ENCODE data around the gene EFNB2.

Gene EFNB2

DNA sequence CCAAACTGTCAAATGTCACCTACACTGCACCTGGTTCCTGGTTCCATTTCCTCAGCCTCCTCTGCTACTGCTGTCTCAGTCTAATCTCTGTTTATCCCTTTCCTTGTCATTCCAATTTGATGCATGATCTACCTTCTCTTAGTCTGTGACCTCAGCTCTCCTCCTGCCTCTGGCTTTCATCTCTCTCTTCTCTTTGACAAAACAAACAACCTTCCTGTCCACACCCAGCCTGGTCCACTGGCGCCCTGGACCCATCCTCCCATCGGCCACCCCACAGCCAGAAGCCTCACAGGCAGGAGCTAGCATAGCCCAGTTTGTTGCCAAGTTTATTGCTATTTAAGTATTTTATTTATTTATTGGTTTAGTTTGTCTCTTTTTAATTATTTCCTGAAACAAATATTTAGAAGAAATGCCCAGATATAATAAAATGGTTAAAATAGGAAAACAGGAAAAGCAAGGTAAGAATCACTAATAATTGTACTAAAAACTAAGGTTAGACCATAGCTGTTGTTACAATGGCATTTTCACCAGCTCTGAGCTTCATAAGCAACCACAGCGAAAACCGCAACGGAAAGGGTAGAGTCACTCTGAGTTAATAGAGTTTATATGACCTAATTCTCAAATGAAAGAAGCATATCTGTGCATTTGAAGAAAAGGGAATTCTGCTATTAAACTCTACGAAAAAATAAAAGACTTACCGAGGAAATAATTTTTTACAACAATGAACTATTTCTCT lies 68.6 kb downstream of the EFNB2 start:
- H3K27ac Mint-ChIP-seq = no peak overlapping the region
- H3K9me3 Mint-ChIP-seq = no peaks in the 10 kb centered on the region
- H3K27me3 Mint-ChIP-seq = peaks cover 8% of the 10 kb centered on the region
- no peak overlapping the region for H3K4me3 Mint-ChIP-seq
- peaks cover 3% of the 10 kb centered on the region for H3K4me1 Mint-ChIP-seq
- no peak for ATAC-seq (ENCODE audit: low read depth)
- H3K36me3 Mint-ChIP-seq = peaks cover 1% of the 10 kb centered on the region
- no peak for DNase-seq (ENCODE audit: low spot score in 2 of 2)

DNA sequence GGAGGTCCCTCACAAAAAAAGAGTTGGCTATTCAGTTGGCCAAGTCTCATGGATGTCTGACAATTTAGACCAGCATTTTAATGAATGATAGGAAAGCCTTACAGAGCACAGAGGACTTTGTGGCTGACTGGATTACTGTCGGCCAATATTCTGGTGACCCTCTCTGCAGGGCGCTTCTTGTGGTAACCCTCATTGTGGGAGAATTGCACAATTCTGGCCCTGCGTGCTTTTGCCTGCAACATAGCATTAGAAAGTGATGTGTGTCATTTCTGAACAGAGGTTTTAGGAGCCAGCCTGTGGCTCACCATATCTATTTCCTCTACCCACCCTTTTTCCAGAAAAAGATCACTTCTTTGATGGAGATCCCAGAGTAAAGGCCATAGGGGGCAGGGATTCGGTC lies 71.4 kb downstream of the EFNB2 start:
- Mint-ChIP-seq H3K4me1 (no peaks in the 10 kb centered on the region), H3K36me3 (peaks cover 1% of the 10 kb centered on the region), H3K27ac (no peak overlapping the region), H3K4me3 (no peak overlapping the region), H3K9me3 (no peaks in the 10 kb centered on the region), H3K27me3 (peaks cover 5% of the 10 kb centered on the region)
- ATAC-seq (ENCODE audit: low read depth) = no peak
- no peak for DNase-seq (ENCODE audit: low spot score in 2 of 2)

DNA sequence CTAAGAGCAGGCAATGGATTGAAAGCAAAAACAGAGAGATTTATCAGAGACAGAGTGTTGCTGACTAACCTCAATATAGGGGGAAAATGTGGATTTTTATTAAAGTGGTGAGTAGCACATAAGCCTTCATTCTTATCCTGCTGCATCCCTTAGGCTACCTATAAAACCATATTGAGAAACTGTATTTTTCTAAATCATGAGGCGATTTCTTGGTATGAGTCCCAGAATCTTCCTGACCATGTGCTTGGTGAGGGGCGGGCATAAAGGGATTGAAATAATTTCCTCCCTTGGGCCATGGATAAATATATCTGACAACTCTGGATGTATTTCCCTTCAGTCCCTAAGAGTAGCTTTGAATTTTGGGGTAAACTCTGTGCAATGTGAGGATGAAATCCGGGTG lies 72.8 kb downstream of the EFNB2 start:
- no peak for DNase-seq (ENCODE audit: low spot score in 2 of 2)
- H3K4me1 Mint-ChIP-seq = no peaks in the 10 kb centered on the region

DNA sequence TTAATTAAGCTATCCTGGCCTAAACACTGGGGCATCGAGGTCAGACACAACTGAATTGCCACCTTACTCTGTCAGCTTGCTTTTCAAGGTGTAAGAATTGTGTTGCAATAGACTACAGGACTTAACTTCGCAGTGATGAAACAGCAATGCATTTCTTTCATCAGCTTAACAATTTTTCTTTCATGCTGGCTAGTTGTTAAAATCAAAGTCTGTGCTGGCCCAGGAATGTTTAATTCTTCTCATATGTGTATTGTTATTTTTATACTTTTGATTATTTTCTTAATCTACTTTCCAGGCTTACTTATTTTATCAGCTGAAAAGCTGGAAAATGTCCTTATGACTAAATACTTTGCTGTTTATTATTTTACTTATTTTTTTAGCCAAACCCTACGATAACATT lies 79.7 kb downstream of the EFNB2 start:
- Mint-ChIP-seq H3K27me3 (peaks cover 16% of the 10 kb centered on the region), H3K27ac (no peak overlapping the region), H3K9me3 (peaks cover 1% of the 10 kb centered on the region), H3K4me1 (no peaks in the 10 kb centered on the region), H3K4me3 (no peak overlapping the region), H3K36me3 (no peaks in the 10 kb centered on the region)
- ATAC-seq (ENCODE audit: low read depth) (no peak), DNase-seq (ENCODE audit: low spot score in 2 of 2) (no peak)

More for the DNA sequence above, 72.8 kb downstream of the EFNB2 start:
- Mint-ChIP-seq H3K9me3 (peaks cover 1% of the 10 kb centered on the region), H3K36me3 (peaks cover 1% of the 10 kb centered on the region), H3K4me3 (no peak overlapping the region), H3K27me3 (peaks cover 10% of the 10 kb centered on the region), H3K27ac (no peak overlapping the region)
- no peak for ATAC-seq (ENCODE audit: low read depth)

DNA sequence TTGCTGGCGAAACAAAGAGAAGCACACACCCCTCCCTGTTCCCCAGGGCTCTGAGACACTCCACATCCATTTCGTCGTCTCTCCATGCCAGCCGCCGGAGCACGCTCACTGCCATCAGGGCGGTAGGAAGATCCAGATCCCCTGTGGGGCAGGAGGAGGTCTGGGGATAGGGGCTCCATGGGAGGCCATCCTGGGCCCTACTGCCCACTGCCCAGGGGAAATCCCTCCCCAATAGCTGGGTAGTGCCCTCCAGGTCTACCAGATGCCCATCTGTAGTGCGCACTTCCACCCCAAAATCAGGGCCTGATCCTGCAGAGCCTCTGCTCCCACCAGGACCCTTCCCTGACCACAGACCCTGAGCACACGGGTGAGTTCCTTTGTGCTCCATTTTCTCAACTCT lies 80.3 kb downstream of the EFNB2 start:
- DNase-seq (ENCODE audit: low spot score in 2 of 2) (no peak), ATAC-seq (ENCODE audit: low read depth) (no peak)
- H3K27ac Mint-ChIP-seq = no peak overlapping the region
- peaks cover 16% of the 10 kb centered on the region for H3K27me3 Mint-ChIP-seq
- H3K36me3 Mint-ChIP-seq = no peaks in the 10 kb centered on the region
- H3K4me3 Mint-ChIP-seq = no peak overlapping the region
- peaks cover 1% of the 10 kb centered on the region for H3K9me3 Mint-ChIP-seq
- no peaks in the 10 kb centered on the region for H3K4me1 Mint-ChIP-seq

DNA sequence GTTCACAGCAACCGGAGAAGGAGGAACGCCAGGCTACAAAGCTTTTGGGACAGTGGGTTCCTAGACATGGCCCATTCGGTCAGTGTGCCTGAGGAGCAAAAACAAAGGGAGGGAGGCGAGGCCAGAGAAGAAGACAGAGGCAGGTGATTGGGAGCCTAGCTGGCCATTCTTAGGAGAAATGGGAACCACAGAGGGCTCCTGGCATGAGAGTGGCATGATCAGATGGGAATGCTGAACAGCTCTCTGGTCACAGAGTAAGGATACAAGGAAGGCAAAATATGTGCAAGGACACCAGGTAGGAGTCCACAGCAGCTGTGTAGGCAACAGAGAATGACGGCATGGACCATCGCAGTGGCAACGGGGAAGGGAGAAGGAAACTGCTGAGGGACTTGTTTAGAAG lies 82.4 kb downstream of the EFNB2 start:
- H3K27me3 Mint-ChIP-seq = peaks cover 10% of the 10 kb centered on the region
- no peak overlapping the region for H3K4me3 Mint-ChIP-seq
- H3K4me1 Mint-ChIP-seq = no peaks in the 10 kb centered on the region
- no peak overlapping the region for H3K27ac Mint-ChIP-seq
- DNase-seq (ENCODE audit: low spot score in 2 of 2) (no peak), ATAC-seq (ENCODE audit: low read depth) (no peak)
- H3K36me3 Mint-ChIP-seq = no peaks in the 10 kb centered on the region
- no peaks in the 10 kb centered on the region for H3K9me3 Mint-ChIP-seq

DNA sequence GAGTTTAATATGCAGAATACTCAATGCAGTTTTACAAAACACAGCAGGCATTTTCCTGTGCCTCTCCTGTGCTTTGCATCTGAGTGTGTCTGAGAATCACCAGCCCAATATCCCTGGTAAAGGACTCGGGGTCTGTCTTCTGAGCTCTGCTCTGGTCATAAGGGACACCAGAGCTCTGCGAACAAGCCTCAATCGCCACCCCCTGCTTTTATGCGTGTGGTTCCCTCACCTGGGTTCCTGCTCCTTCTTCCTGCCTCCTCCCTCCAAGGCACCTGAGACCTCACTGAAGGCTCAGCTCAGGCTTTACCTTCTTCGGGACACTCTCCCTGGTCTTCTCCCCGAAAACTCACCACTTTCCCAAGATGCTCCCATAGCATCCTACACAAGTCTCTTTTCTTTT lies 84.5 kb downstream of the EFNB2 start:
- ATAC-seq (ENCODE audit: low read depth) = no peak
- H3K27ac Mint-ChIP-seq = no peak overlapping the region
- no peak overlapping the region for H3K4me3 Mint-ChIP-seq

DNA sequence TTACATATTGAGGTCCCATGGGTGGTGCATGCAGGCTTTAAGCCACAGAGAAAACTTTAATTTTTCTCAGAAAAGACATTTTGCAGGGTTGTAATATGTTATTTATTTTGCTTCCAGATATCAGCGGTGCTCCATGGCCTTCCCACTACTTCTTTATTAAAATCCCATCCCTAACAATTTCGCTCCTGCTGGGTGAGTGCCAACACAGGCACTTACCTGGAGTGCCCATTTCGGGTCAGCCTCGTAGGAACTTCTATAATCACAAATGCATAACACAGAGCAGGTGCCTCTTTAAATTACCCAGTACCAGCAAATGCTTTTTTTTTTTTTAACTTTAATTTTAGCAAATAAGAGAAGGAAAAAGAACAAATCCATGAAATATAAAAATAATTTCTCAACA lies 86.4 kb downstream of the EFNB2 start:
- Mint-ChIP-seq H3K9me3 (no peaks in the 10 kb centered on the region), H3K4me3 (no peak overlapping the region), H3K27me3 (peaks cover 14% of the 10 kb centered on the region), H3K4me1 (no peaks in the 10 kb centered on the region), H3K36me3 (no peaks in the 10 kb centered on the region), H3K27ac (no peak overlapping the region)
- ATAC-seq (ENCODE audit: low read depth) (no peak), DNase-seq (ENCODE audit: low spot score in 2 of 2) (no peak)

More for the DNA sequence above, 84.5 kb downstream of the EFNB2 start:
- DNase-seq (ENCODE audit: low spot score in 2 of 2) = no peak
- H3K9me3 Mint-ChIP-seq = no peaks in the 10 kb centered on the region
- no peaks in the 10 kb centered on the region for H3K36me3 Mint-ChIP-seq
- H3K27me3 Mint-ChIP-seq = peaks cover 14% of the 10 kb centered on the region
- H3K4me1 Mint-ChIP-seq = no peaks in the 10 kb centered on the region

DNA sequence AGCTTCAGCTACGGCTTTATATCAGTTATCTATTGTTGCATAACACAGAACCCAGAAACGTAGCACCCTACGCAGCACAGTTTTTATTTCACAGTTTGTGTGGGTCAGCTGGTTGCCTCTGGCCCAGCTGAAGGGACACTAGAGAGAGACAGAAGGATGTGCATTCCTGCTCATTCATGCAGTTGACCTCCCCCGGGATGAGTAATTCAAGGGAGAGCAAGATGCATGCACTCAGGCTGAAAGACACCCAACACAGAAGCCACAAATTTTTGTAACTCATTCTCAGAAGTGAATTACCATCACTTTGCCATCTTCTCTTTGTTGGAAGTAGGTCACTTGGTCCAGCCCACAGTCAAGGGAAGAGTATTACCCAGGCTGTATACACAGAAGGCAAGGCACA lies 89.5 kb downstream of the EFNB2 start:
- Mint-ChIP-seq H3K36me3 (no peaks in the 10 kb centered on the region), H3K4me1 (no peaks in the 10 kb centered on the region), H3K27me3 (peaks cover 5% of the 10 kb centered on the region), H3K4me3 (no peak overlapping the region), H3K9me3 (no peaks in the 10 kb centered on the region), H3K27ac (no peak overlapping the region)
- DNase-seq (ENCODE audit: low spot score in 2 of 2) (no peak), ATAC-seq (ENCODE audit: low read depth) (no peak)

DNA sequence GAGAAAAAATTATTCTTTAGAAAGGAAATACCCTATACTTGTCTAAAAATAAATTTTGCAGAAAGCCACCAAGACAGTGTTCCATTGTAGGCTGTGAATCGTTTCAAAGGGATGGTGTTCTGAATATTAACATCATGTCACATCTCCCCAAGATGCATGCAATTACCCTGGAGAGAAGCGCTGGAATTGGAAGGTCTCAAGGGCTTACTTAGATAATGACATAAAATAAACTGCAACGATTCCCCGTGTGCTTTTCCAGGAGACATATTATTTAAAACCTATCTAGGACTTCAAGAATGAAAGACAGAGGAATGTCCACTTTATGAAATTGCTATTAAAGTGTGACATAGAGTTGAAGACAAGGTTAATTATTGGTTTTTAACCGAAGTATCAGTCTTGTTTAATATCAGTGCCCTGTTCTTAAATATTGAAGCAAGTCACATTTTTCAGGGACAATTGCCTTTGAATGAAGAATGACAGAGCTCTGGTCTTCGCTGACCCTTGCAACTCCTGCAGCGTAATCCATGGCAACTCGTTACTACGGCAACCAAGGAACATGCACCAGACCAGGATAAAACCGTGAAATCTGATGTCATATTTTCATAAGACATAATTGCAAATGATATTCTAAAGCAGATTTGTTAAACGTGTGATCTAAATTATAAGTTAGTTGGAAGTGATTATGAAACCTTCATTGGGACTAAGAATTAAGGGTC lies 91.7 kb downstream of the EFNB2 start:
- Mint-ChIP-seq H3K27me3 (peaks cover 6% of the 10 kb centered on the region), H3K27ac (no peak overlapping the region), H3K36me3 (no peaks in the 10 kb centered on the region), H3K4me1 (no peaks in the 10 kb centered on the region), H3K4me3 (no peak overlapping the region), H3K9me3 (peaks cover under 1% of the 10 kb centered on the region)
- DNase-seq (ENCODE audit: low spot score in 2 of 2) (no peak), ATAC-seq (ENCODE audit: low read depth) (no peak)

DNA sequence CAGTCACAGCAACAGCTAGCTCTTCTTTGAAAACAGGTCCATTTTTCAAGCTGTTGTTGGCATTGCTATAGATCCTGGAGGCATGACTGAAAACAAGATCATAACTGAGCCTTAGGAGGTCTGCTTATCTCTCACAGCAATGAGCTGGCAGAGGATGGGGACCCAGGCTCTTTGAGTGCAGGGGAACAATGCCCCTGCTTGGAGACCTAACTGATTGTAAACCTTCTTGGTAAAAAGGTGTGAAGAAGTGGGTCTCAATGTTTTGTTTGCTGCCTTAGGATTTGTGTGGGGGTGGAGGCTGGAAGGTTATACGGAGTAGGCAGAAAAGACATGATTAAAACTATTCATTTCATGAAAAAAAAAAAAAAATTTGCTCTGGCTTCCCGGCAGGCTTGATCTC lies 94.6 kb downstream of the EFNB2 start:
- no peak overlapping the region for H3K4me3 Mint-ChIP-seq
- peaks cover 2% of the 10 kb centered on the region for H3K27me3 Mint-ChIP-seq
- H3K36me3 Mint-ChIP-seq = no peaks in the 10 kb centered on the region
- no peak for ATAC-seq (ENCODE audit: low read depth)
- H3K27ac Mint-ChIP-seq = no peak overlapping the region
- no peak for DNase-seq (ENCODE audit: low spot score in 2 of 2)
- H3K4me1 Mint-ChIP-seq = no peaks in the 10 kb centered on the region
- H3K9me3 Mint-ChIP-seq = peaks cover 1% of the 10 kb centered on the region
